ENCODE results near the gene JOSD1. TPM values are rescaled to one million over a fixed set of nuclear protein-coding genes. Genes with fewer than 3 reads are reported as not detected.

JOSD1 gene
- total RNA-seq, 1 donor from 2014 or later = 106 TPM

DNA sequence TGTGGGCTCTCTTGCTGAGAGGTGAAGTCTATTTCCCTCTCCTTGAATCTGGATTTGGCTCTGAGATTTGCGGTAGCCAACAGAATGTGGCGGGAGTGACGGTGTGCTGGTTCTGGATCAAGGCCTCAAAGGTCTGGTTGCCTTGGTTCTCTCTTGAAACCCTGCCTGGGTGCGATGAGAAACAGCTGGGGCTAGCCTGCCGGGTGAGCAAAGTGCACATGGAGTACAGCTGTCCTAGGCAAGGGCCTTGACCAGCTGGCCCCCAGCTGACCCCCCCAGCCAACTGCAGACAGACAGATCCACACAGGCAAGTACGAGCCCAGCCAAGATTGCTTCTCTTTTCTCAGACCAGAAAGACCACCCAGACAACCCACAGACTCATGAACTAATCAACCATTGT is 44.2 kb upstream of the JOSD1 start:
- Histone ChIP-seq H3K36me3 (peaks cover 11 to 93% of the 10 kb centered on the region in 2 donors), H3K9me3 (no peaks in the 10 kb centered on the region), H3K4me3 (no peak overlapping the region), H3K4me1 (peaks cover 8% of the 10 kb centered on the region), H3K27ac (no peak overlapping the region), H3K27me3 (no peaks in the 10 kb centered on the region)
- DNase-seq (ENCODE audit: extremely low spot score in 2 of 2) = no peak
- intact Hi-C loops (cut with DNase I) = no loop called here
- TF ChIP-seq POLR2A (IDR thresholded peaks at IDR 0.05) = no peak
- no peak for TF ChIP-seq POLR2AphosphoS5 (IDR thresholded peaks at IDR 0.05; ENCODE audit: insufficient read depth in 1 of 2, low read depth in 1 of 2)
- TF ChIP-seq, protein P1, sequence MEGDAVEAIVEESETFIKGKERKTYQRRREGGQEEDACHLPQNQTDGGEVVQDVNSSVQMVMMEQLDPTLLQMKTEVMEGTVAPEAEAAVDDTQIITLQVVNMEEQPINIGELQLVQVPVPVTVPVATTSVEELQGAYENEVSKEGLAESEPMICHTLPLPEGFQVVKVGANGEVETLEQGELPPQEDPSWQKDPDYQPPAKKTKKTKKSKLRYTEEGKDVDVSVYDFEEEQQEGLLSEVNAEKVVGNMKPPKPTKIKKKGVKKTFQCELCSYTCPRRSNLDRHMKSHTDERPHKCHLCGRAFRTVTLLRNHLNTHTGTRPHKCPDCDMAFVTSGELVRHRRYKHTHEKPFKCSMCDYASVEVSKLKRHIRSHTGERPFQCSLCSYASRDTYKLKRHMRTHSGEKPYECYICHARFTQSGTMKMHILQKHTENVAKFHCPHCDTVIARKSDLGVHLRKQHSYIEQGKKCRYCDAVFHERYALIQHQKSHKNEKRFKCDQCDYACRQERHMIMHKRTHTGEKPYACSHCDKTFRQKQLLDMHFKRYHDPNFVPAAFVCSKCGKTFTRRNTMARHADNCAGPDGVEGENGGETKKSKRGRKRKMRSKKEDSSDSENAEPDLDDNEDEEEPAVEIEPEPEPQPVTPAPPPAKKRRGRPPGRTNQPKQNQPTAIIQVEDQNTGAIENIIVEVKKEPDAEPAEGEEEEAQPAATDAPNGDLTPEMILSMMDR (IDR thresholded peaks at IDR 0.05) = no peak

DNA sequence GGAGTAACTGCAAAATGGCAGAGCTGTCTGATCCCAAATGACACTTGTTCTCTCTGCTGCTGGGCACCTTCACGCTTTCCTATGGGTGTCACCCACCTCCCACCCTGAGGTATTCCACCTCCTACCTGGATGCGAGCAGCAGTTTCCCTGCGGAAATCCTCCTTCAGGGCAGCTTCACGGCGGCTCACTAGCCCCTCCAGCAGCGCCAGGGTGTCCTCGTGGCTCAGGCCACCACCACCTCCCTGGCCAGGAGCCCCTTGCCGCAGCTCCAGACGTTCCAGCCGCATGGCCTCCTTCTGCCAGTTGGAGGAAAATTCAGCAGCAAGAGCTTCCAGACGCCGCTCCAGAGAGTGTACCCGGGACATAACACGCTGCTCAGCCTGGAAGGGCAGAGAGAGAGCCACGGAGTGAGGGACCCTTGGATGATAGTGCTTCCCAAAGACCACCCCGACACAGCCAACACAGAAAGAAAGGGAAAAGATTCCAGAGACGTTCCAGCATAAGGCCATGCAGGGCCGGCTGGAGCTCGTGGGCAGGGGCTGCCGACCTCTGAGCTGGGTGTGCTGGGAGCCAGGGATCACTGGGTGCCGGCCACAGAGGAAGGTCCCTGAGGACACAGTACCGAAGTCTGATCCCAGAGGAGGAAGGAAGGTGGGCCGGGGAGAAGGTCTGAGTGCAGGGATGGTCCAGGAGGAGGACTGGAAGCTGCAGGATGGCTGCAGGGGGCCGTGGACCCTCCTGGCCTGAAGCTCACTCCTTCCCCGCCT is 41.6 kb upstream of the JOSD1 start:
- Histone ChIP-seq H3K36me3 (peaks cover 11 to 98% of the 10 kb centered on the region in 2 donors), H3K27me3 (no peaks in the 10 kb centered on the region), H3K4me3 (no peak overlapping the region), H3K27ac (no peak overlapping the region), H3K4me1 (no peaks in the 10 kb centered on the region), H3K9me3 (no peaks in the 10 kb centered on the region)
- no peak for DNase-seq (ENCODE audit: extremely low spot score in 2 of 2)
- TF ChIP-seq POLR2AphosphoS5 (IDR thresholded peaks at IDR 0.05; ENCODE audit: insufficient read depth in 1 of 2, low read depth in 1 of 2) (no peak), POLR2A (IDR thresholded peaks at IDR 0.05) (no peak)
- TF ChIP-seq, protein P1 (IDR thresholded peaks at IDR 0.05) = no peak
- intact Hi-C loops (cut with DNase I) = no loop called here

DNA sequence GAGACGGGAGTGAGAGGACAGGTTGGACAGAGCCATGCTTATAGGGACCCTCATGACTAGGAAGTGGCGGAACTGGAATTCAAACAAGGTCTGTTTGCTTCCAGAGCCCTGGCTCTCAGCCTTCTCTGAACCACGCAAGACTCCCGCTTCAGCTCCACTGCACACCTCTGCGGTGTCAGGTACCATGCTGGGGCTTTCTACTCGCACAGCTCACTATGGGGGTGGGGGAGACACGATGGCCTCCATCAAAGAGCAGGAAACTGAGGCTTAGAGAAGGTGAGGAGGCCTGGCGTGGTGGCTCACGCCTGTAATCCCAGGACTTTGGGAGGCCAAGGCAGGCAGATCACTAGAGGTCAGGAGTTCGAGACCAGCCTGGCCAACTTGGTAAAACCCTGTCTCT is 40.8 kb upstream of the JOSD1 start:
- intact Hi-C loops (cut with DNase I) = no loop called here
- H3K9me3 ChIP-seq = no peaks in the 10 kb centered on the region
- no peaks in the 10 kb centered on the region for H3K27me3 ChIP-seq
- no peak overlapping the region for H3K27ac ChIP-seq
- DNase-seq (ENCODE audit: extremely low spot score in 2 of 2) = no peak
- no peaks in the 10 kb centered on the region for H3K4me1 ChIP-seq
- H3K4me3 ChIP-seq = no peak overlapping the region
- H3K36me3 ChIP-seq = peaks cover 11 to 98% of the 10 kb centered on the region in 2 donors
- no peak for TF ChIP-seq POLR2A (IDR thresholded peaks at IDR 0.05)
- TF ChIP-seq, protein P1 (IDR thresholded peaks at IDR 0.05) = no peak
- TF ChIP-seq POLR2AphosphoS5 (IDR thresholded peaks at IDR 0.05; ENCODE audit: insufficient read depth in 1 of 2, low read depth in 1 of 2) = no peak

DNA sequence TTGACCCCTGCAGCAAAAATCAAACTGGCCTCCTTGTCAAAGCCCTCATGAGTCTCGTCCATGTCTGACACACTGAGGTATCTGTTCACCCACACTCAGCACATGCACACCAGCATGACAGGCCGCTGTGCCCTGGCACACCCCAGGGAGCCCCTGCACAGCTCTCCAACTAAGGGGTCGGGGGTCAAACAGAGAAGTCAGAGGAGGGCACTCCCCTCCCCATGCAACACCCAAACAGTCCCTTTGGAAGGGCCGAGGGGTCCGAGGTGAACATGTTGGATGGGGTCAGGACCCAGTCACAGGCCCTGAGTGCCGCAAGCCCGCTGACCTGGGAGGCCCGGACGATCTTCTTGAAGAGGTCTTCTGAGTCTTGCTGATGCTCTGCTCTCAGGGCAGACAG is 40.4 kb upstream of the JOSD1 start:
- Histone ChIP-seq H3K27me3 (no peaks in the 10 kb centered on the region), H3K36me3 (peaks cover 11 to 98% of the 10 kb centered on the region in 2 donors), H3K9me3 (no peaks in the 10 kb centered on the region), H3K4me1 (no peaks in the 10 kb centered on the region), H3K27ac (no peak overlapping the region), H3K4me3 (no peak overlapping the region)
- DNase-seq (ENCODE audit: extremely low spot score in 2 of 2) = no peak
- TF ChIP-seq, protein P1 (IDR thresholded peaks at IDR 0.05) = no peak
- TF ChIP-seq POLR2AphosphoS5 (IDR thresholded peaks at IDR 0.05; ENCODE audit: insufficient read depth in 1 of 2, low read depth in 1 of 2) (no peak), POLR2A (IDR thresholded peaks at IDR 0.05) (no peak)
- intact Hi-C loops (cut with DNase I) = no loop called here

DNA sequence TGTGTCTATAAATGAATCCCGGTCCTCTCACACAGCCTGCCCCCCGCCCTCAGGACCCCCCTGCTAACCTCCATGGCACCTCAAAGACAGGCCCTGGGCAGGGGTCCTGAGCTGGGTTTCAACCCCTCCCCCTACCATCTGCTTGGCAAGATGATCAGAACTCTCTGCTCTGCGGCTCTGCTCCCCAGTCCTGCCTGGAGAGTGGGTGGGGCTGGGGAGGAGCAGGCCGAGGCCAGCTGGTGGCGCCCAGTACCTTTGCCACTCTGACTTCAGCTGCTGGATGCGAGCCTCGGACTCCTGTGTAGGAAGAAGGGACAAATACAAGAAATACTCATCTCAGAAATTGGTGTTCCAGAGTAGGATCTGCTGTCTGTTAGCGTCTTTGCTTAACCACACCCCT is 40.0 kb upstream of the JOSD1 start:
- intact Hi-C loops (cut with DNase I) = no loop called here

More for the DNA sequence above, 40.0 kb upstream of the JOSD1 start:
- DNase-seq (ENCODE audit: extremely low spot score in 2 of 2) = no peak
- H3K4me3 ChIP-seq = no peak overlapping the region
- H3K27ac ChIP-seq = no peak overlapping the region
- no peaks in the 10 kb centered on the region for H3K27me3 ChIP-seq
- no peaks in the 10 kb centered on the region for H3K9me3 ChIP-seq
- TF ChIP-seq POLR2AphosphoS5 (IDR thresholded peaks at IDR 0.05; ENCODE audit: insufficient read depth in 1 of 2, low read depth in 1 of 2) = no peak
- TF ChIP-seq, protein P1 (IDR thresholded peaks at IDR 0.05) = no peak
- no peak for TF ChIP-seq POLR2A (IDR thresholded peaks at IDR 0.05)
- H3K36me3 ChIP-seq = peaks cover 11 to 98% of the 10 kb centered on the region in 2 donors
- no peaks in the 10 kb centered on the region for H3K4me1 ChIP-seq

All from vagina (tissue), 2 donors.